ENCODE measurements around the gene RSPH10B2. TPM values are rescaled to one million over a fixed set of nuclear protein-coding genes. Genes with fewer than 3 reads are reported as not detected.
A peak's percentile ranks its signal among the peaks of the same experiment; 100 is the strongest.
"Not testable (repeated sequence)": the region's sequence is repeated elsewhere in the genome, so short reads cannot be mapped to it uniquely, and the experiment has no call there.

RSPH10B2 gene
- total RNA-seq, 3 donors from 2014 or later (not counting 1 experiment from before 2014, with no cell fraction given): 0.12 to 0.54 (median 0.33) TPM

GRCh38 chr7:6827180-6827579 lies 73.3 kb downstream of the RSPH10B2 start:
- H3K27me3 ChIP-seq (ENCODE audit: control insufficient read depth, insufficient read depth, low read length); H3K4me1 Mint-ChIP-seq; intact Hi-C loops (cut with micrococcal nuclease); ATAC-seq; H3K36me3 Mint-ChIP-seq; H3K4me3 ChIP-seq (ENCODE audit: low read length); DNase-seq; H3K27ac Mint-ChIP-seq; H3K9me3 Mint-ChIP-seq; H3K9me3 ChIP-seq (ENCODE audit: control insufficient read depth, insufficient read depth, low read length); H3K36me3 ChIP-seq (ENCODE audit: control insufficient read depth, insufficient read depth, low read length); H3K27ac ChIP-seq (ENCODE audit: low read length): not testable (repeated sequence)
- Mint-ChIP-seq H3K4me3 (peak overlapping the region; percentile 63), H3K27me3 (ENCODE audit: low read depth in 2 of 2) (peaks cover 8 to 16% of the 10 kb centered on the region in 2 donors)
- H3K4me1 ChIP-seq (ENCODE audit: control insufficient read depth, insufficient read depth, low read length): peaks cover 10% of the 10 kb centered on the region
- 91% methylated on average over 12 of the region's 12 CpGs for WGBS (ENCODE audit: insufficient coverage)

- H3K27ac ChIP-seq (ENCODE audit: low read length); H3K9me3 Mint-ChIP-seq; H3K9me3 ChIP-seq (ENCODE audit: control insufficient read depth, insufficient read depth, low read length); DNase-seq; H3K4me1 Mint-ChIP-seq; H3K4me3 ChIP-seq (ENCODE audit: low read length); H3K4me3 Mint-ChIP-seq; intact Hi-C loops (cut with micrococcal nuclease); ATAC-seq; H3K36me3 Mint-ChIP-seq; H3K27ac Mint-ChIP-seq; H3K36me3 ChIP-seq (ENCODE audit: control insufficient read depth, insufficient read depth, low read length); H3K27me3 ChIP-seq (ENCODE audit: control insufficient read depth, insufficient read depth, low read length): not testable (repeated sequence)
- peaks cover 10% of the 10 kb centered on the region for H3K4me1 ChIP-seq (ENCODE audit: control insufficient read depth, insufficient read depth, low read length)
- WGBS (ENCODE audit: insufficient coverage): 55% methylated on average over 3 of the region's 5 CpGs
- peaks cover 8 to 23% of the 10 kb centered on the region in 2 donors for H3K27me3 Mint-ChIP-seq (ENCODE audit: low read depth in 2 of 2)
Observed at GRCh38 chr7:6829616-6830015, 75.7 kb downstream of the RSPH10B2 start.

- H3K27ac Mint-ChIP-seq; H3K27ac ChIP-seq (ENCODE audit: low read length); H3K36me3 Mint-ChIP-seq; DNase-seq; ATAC-seq; H3K4me1 ChIP-seq (ENCODE audit: control insufficient read depth, insufficient read depth, low read length); H3K9me3 ChIP-seq (ENCODE audit: control insufficient read depth, insufficient read depth, low read length); H3K36me3 ChIP-seq (ENCODE audit: control insufficient read depth, insufficient read depth, low read length); H3K4me3 Mint-ChIP-seq; H3K9me3 Mint-ChIP-seq; intact Hi-C loops (cut with micrococcal nuclease); H3K27me3 ChIP-seq (ENCODE audit: control insufficient read depth, insufficient read depth, low read length); H3K4me3 ChIP-seq (ENCODE audit: low read length); H3K4me1 Mint-ChIP-seq: not testable (repeated sequence)
- WGBS (ENCODE audit: insufficient coverage): 88% methylated on average over 6 of the region's 6 CpGs
- peaks cover 12 to 27% of the 10 kb centered on the region in 2 donors for H3K27me3 Mint-ChIP-seq (ENCODE audit: low read depth in 2 of 2)
Observed at GRCh38 chr7:6830026-6830425, 76.1 kb downstream of the RSPH10B2 start.

- Mint-ChIP-seq H3K27ac (no peak overlapping the region), H3K36me3 (no peaks in the 10 kb centered on the region), H3K4me3 (no peak overlapping the region), H3K9me3 (no peaks in the 10 kb centered on the region), H3K4me1 (no peaks in the 10 kb centered on the region), H3K27me3 (ENCODE audit: low read depth in 2 of 2) (peaks cover 17 to 35% of the 10 kb centered on the region in 2 donors)
- Histone ChIP-seq H3K4me3 (ENCODE audit: low read length) (no peak overlapping the region), H3K36me3 (ENCODE audit: control insufficient read depth, insufficient read depth, low read length) (no peaks in the 10 kb centered on the region), H3K27ac (ENCODE audit: low read length) (no peak overlapping the region), H3K4me1 (ENCODE audit: control insufficient read depth, insufficient read depth, low read length) (peaks cover 4% of the 10 kb centered on the region), H3K9me3 (ENCODE audit: control insufficient read depth, insufficient read depth, low read length) (no peaks in the 10 kb centered on the region), H3K27me3 (ENCODE audit: control insufficient read depth, insufficient read depth, low read length) (no peaks in the 10 kb centered on the region)
- TF ChIP-seq CTCF (IDR thresholded peaks at IDR 0.05): no peak
- intact Hi-C loops (cut with micrococcal nuclease): no loop called here
- ATAC-seq (no peak), DNase-seq (no peak)
- 88% methylated on average over 7 of the region's 7 CpGs for WGBS (ENCODE audit: insufficient coverage)
Observed at GRCh38 chr7:6831018-6831725, 77.3 kb downstream of the RSPH10B2 start.

- Histone ChIP-seq H3K9me3 (ENCODE audit: control insufficient read depth, insufficient read depth, low read length) (no peaks in the 10 kb centered on the region), H3K27ac (ENCODE audit: low read length) (no peak overlapping the region), H3K36me3 (ENCODE audit: control insufficient read depth, insufficient read depth, low read length) (no peaks in the 10 kb centered on the region), H3K4me1 (ENCODE audit: control insufficient read depth, insufficient read depth, low read length) (no peaks in the 10 kb centered on the region), H3K27me3 (ENCODE audit: control insufficient read depth, insufficient read depth, low read length) (no peaks in the 10 kb centered on the region), H3K4me3 (ENCODE audit: low read length) (no peak overlapping the region)
- H3K4me3 Mint-ChIP-seq: no peak overlapping the region
- no peak for DNase-seq
- H3K27ac Mint-ChIP-seq: no peak overlapping the region
- intact Hi-C loops (cut with micrococcal nuclease): no loop called here
- 71% methylated on average over 3 of the region's 6 CpGs for WGBS (ENCODE audit: insufficient coverage)
- no peaks in the 10 kb centered on the region for H3K36me3 Mint-ChIP-seq
- H3K4me1 Mint-ChIP-seq: no peaks in the 10 kb centered on the region
- no peaks in the 10 kb centered on the region for H3K9me3 Mint-ChIP-seq
- ATAC-seq: no peak
- TF ChIP-seq CTCF (IDR thresholded peaks at IDR 0.05): no peak
- peaks cover 21 to 43% of the 10 kb centered on the region in 2 donors for H3K27me3 Mint-ChIP-seq (ENCODE audit: low read depth in 2 of 2)
Observed at GRCh38 chr7:6833636-6834035, 79.7 kb downstream of the RSPH10B2 start.

- intact Hi-C loops (cut with micrococcal nuclease); H3K27me3 ChIP-seq (ENCODE audit: control insufficient read depth, insufficient read depth, low read length); H3K4me1 ChIP-seq (ENCODE audit: control insufficient read depth, insufficient read depth, low read length); DNase-seq; H3K4me3 Mint-ChIP-seq; H3K36me3 ChIP-seq (ENCODE audit: control insufficient read depth, insufficient read depth, low read length); ATAC-seq; H3K27ac ChIP-seq (ENCODE audit: low read length); H3K9me3 ChIP-seq (ENCODE audit: control insufficient read depth, insufficient read depth, low read length); H3K9me3 Mint-ChIP-seq; H3K4me3 ChIP-seq (ENCODE audit: low read length); H3K4me1 Mint-ChIP-seq; H3K27ac Mint-ChIP-seq; H3K36me3 Mint-ChIP-seq: not testable (repeated sequence)
- peaks cover 21 to 35% of the 10 kb centered on the region in 2 donors for H3K27me3 Mint-ChIP-seq (ENCODE audit: low read depth in 2 of 2)
- 57% methylated on average over 3 of the region's 3 CpGs for WGBS (ENCODE audit: insufficient coverage)
Observed at GRCh38 chr7:6835521-6835920, 81.6 kb downstream of the RSPH10B2 start.

All from natural killer cell (primary cell).